Measurements from ENCODE around the gene DISP2.

The DISP2 gene

GRCh38 chr15:40427188-40427587 is 69.2 kb downstream of the DISP2 start:
- DNase-seq: no peak

DNA sequence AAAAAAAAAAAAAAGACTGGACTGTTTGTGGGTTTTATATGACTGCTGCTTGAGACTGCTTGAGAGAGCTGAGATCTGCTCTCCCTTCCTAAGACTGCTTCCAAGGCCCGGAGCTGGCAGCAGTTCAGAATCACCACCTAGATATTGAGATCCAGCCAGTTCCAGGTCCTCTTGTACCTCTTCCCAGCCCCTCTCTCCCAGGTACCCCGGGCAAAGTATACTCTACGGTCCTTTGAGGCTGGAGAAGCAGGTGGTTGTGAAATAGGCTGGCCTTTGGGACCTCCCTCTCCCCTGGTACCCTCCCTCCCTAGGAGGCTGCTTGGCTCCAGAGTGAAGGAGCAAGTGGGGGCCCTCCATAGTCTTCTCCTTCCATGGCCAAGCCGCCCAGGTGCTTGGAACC is 70.2 kb downstream of the DISP2 start:
- no peak for DNase-seq

Data from fibroblast of skin of abdomen (primary cell).